Activated CD4-positive, alpha-beta T cell treated with anti-CD3 and anti-CD28 coated beads, Interleukin-2, amount 10 ng/mL, durations not matched to agents 7 days and 5 days (primary cell): ENCODE measurements around the gene GUCY1A2. TPM values are rescaled to one million over a fixed set of nuclear protein-coding genes. Genes with fewer than 3 reads are reported as not detected.
"Not testable (repeated sequence)": the region's sequence is repeated elsewhere in the genome, so short reads cannot be mapped to it uniquely, and the experiment has no call there.

Source experiments
- CTCF ChIA-PET: fragments of 350-600 bp; sonication (Branson Sonifier 250); formaldehyde crosslinking; loops from one replicate; lab custom pipeline; 2021; ENCODE audit warnings: antibody characterized with exemption; lab: Charles Lee
- POLR2A ChIA-PET: fragments of 350-600 bp; sonication (Branson Sonifier 250); formaldehyde crosslinking; loops from one replicate; lab custom pipeline; 2021; ENCODE audit warnings: antibody characterized with exemption; lab: Charles Lee
- DNase-seq: peaks from one replicate; pipeline ENCODE4 v3.0.0-alpha.2; 2020
- H3K27ac Mint-ChIP-seq: one replicate; pipeline ENCODE4 v1.8.0; 2021; ENCODE audit warnings: mild to moderate bottlenecking, moderate library complexity, mixed read lengths
- H3K27me3 Mint-ChIP-seq: one replicate; pipeline ENCODE4 v1.8.0; 2021; ENCODE audit warnings: mixed read lengths
- H3K36me3 Mint-ChIP-seq: one replicate; pipeline ENCODE4 v1.8.0; 2021; ENCODE audit warnings: low read depth, mixed read lengths
- H3K4me1 Mint-ChIP-seq: one replicate; pipeline ENCODE4 v1.8.0; 2021; ENCODE audit warnings: mixed read lengths
- H3K4me3 Mint-ChIP-seq: one replicate; pipeline ENCODE4 v1.8.0; 2021; ENCODE audit warnings: mild to moderate bottlenecking, moderate library complexity, mixed read lengths
- H3K9me3 Mint-ChIP-seq: one replicate; pipeline ENCODE4 v1.8.0; 2021; ENCODE audit warnings: mixed read lengths
- total RNA-seq, 2 experiments: library from RNA; stranded (reverse); gene quantifications; one replicate each; pipeline ENCODE4 v1.2.3, GENCODE V29; 2021

GUCY1A2 gene
- total RNA-seq = not detected

GRCh38 chr11:107018219-107018901 is at the start of gene GUCY1A2:
Gene GUCY1A2 (minus strand): TSS chr11:107018476. CDS start chr11:107018055, 421 bp downstream.
- no peak for DNase-seq
- peaks cover 44% of the 10 kb centered on the region for H3K27me3 Mint-ChIP-seq
- H3K9me3 Mint-ChIP-seq = no peaks in the 10 kb centered on the region
- POLR2A ChIA-PET = no interaction called here
- H3K27ac Mint-ChIP-seq = no peak within 1 kb of the TSS
- H3K4me3 Mint-ChIP-seq = no peak within 1 kb of the TSS
- no peaks in the 10 kb centered on the region for H3K36me3 Mint-ChIP-seq
- CTCF ChIA-PET = no interaction called here
- peaks cover 3% of the 10 kb centered on the region for H3K4me1 Mint-ChIP-seq

DNA sequence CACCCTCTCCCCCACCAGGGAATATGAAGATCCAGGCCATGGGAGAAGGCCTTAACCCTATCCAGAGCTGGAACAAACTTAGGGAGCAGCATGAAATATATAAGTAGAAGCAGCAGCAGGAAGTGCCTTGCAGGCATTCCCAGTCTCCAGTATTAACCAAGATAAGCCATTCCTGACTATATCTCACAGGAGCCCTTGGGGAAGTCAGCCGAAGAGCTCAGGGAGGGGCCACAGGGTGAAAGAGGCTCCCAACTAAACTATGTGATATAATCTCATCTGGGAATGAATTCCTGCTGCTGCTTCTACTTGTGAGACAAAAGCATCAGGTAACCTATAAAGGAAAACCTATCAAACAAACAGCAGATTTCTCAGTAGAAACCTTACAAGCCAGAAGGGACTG is 36.1 kb upstream of the GUCY1A2 start:
- no peaks in the 10 kb centered on the region for H3K27me3 Mint-ChIP-seq
- no peaks in the 10 kb centered on the region for H3K36me3 Mint-ChIP-seq
- ChIA-PET CTCF (no interaction called here), POLR2A (no interaction called here)
- no peak for DNase-seq
- H3K4me1 Mint-ChIP-seq = no peaks in the 10 kb centered on the region
- H3K27ac Mint-ChIP-seq = no peak overlapping the region
- H3K9me3 Mint-ChIP-seq = peaks cover 25% of the 10 kb centered on the region
- no peak overlapping the region for H3K4me3 Mint-ChIP-seq

- H3K36me3 Mint-ChIP-seq, H3K27ac Mint-ChIP-seq, H3K27me3 Mint-ChIP-seq, POLR2A ChIA-PET, H3K4me1 Mint-ChIP-seq, H3K4me3 Mint-ChIP-seq, CTCF ChIA-PET, DNase-seq: not testable (repeated sequence)
- H3K9me3 Mint-ChIP-seq = peaks cover 30% of the 10 kb centered on the region
Observed at GRCh38 chr11:107051332-107051731, 33.1 kb upstream of the GUCY1A2 start.

GRCh38 chr11:107050899-107051298 is 32.6 kb upstream of the GUCY1A2 start:
- H3K36me3 Mint-ChIP-seq, H3K4me1 Mint-ChIP-seq, H3K27ac Mint-ChIP-seq, H3K27me3 Mint-ChIP-seq, H3K4me3 Mint-ChIP-seq, CTCF ChIA-PET, DNase-seq, POLR2A ChIA-PET: not testable (repeated sequence)
- peaks cover 30% of the 10 kb centered on the region for H3K9me3 Mint-ChIP-seq

- H3K4me1 Mint-ChIP-seq = no peaks in the 10 kb centered on the region
- POLR2A ChIA-PET = no interaction called here
Observed at GRCh38 chr11:107050121-107050520, 31.8 kb upstream of the GUCY1A2 start.

GRCh38 chr11:107044503-107044902 is 26.2 kb upstream of the GUCY1A2 start:
- peaks cover 6% of the 10 kb centered on the region for H3K9me3 Mint-ChIP-seq
- ChIA-PET CTCF (no interaction called here), POLR2A (no interaction called here)
- no peak overlapping the region for H3K4me3 Mint-ChIP-seq
- no peak overlapping the region for H3K27ac Mint-ChIP-seq
- no peaks in the 10 kb centered on the region for H3K4me1 Mint-ChIP-seq
- H3K36me3 Mint-ChIP-seq = no peaks in the 10 kb centered on the region
- H3K27me3 Mint-ChIP-seq = no peaks in the 10 kb centered on the region
- DNase-seq = no peak

More at GRCh38 chr11:107050121-107050520, 31.8 kb upstream of the GUCY1A2 start:
- Mint-ChIP-seq H3K9me3 (peaks cover 30% of the 10 kb centered on the region), H3K36me3 (no peaks in the 10 kb centered on the region), H3K4me3 (no peak overlapping the region), H3K27me3 (no peaks in the 10 kb centered on the region), H3K27ac (no peak overlapping the region)
- CTCF ChIA-PET = no interaction called here
- no peak for DNase-seq

- H3K4me3 Mint-ChIP-seq = no peak overlapping the region
- H3K4me1 Mint-ChIP-seq = no peaks in the 10 kb centered on the region
- H3K27me3 Mint-ChIP-seq = no peaks in the 10 kb centered on the region
- H3K9me3 Mint-ChIP-seq = peaks cover 3% of the 10 kb centered on the region
- no peak for DNase-seq
- no peaks in the 10 kb centered on the region for H3K36me3 Mint-ChIP-seq
- POLR2A ChIA-PET = interaction anchor here (0.6 kb wide), 1 partner anchor 21 kb away, joined by 3 read pairs; no protein-coding TSS in a partner anchor
- CTCF ChIA-PET = interaction anchor here (0.5 kb wide), 1 partner anchor 344 kb away, joined by 3 read pairs; no protein-coding TSS in a partner anchor
- no peak overlapping the region for H3K27ac Mint-ChIP-seq
Observed at GRCh38 chr11:107043242-107044006, 25.1 kb upstream of the GUCY1A2 start.

GRCh38 chr11:107042748-107043147 is 24.5 kb upstream of the GUCY1A2 start:
- Mint-ChIP-seq H3K4me1 (no peaks in the 10 kb centered on the region), H3K36me3 (no peaks in the 10 kb centered on the region), H3K4me3 (no peak overlapping the region), H3K27ac (no peak overlapping the region), H3K9me3 (peaks cover 3% of the 10 kb centered on the region), H3K27me3 (no peaks in the 10 kb centered on the region)
- POLR2A ChIA-PET = no interaction called here
- CTCF ChIA-PET = interaction anchor here (0.5 to 1.1 kb wide), 2 partner anchors 12 to 343 kb away, joined by 3 read pairs; no protein-coding TSS in a partner anchor
- no peak for DNase-seq

DNA sequence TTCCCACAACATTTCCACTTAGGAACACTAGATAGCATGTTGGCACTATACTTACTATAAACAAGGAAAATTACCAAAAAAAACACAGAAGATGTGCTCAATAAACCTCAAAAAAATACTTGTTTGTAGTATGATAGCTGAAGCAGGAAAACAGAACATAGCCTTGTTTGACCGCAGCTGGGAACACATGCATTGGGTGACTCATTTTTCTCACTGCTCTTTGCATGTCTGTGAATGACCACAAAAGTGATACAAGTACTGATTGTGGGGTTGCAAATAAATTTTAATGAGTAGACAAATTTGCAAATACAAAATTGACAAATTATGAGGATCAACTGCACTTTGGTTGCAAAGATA is 22.8 kb upstream of the GUCY1A2 start:
- Mint-ChIP-seq H3K36me3 (no peaks in the 10 kb centered on the region), H3K9me3 (no peaks in the 10 kb centered on the region), H3K27ac (no peak overlapping the region), H3K4me1 (no peaks in the 10 kb centered on the region), H3K4me3 (no peak overlapping the region), H3K27me3 (no peaks in the 10 kb centered on the region)
- CTCF ChIA-PET = no interaction called here
- POLR2A ChIA-PET = no interaction called here
- no peak for DNase-seq

DNA sequence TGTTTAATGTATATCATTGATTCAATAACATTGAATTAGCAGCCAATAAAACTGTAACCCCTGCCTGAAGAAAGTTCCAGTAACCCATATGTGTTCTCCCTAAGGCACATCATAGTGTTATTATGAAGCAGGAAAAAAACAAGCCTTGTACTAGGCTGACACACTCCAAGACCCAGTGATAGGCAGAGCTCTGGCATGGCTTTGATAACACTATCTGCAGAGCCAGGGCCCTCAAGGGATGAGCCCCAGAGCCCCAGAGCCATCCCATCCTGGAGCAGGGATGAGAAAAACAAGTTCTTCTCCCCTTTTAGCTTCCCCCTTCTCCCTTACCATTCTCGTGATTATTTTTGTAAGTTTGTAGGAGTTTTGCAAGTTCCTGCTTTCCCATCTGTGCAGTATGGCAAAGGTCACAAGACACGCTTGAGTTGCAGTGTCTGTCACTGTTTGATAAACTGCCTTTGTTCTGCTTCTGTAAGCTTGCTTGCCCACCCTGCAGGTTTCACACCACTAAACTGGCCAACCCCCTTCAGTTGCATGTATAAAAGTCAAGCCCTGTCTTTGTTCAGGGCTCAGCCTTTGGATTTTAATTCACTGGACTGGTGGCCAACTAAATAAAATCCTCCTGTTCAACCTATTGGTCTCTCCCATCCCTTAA is 22.3 kb upstream of the GUCY1A2 start:
- Mint-ChIP-seq H3K4me1 (no peaks in the 10 kb centered on the region), H3K27ac (no peak overlapping the region), H3K27me3 (no peaks in the 10 kb centered on the region), H3K4me3 (no peak overlapping the region), H3K9me3 (no peaks in the 10 kb centered on the region), H3K36me3 (no peaks in the 10 kb centered on the region)
- DNase-seq = no peak
- ChIA-PET CTCF (no interaction called here), POLR2A (no interaction called here)

GRCh38 chr11:107025673-107026072 is 7.4 kb upstream of the GUCY1A2 start:
- H3K4me3 Mint-ChIP-seq = no peak overlapping the region
- H3K27me3 Mint-ChIP-seq = peaks cover 12% of the 10 kb centered on the region
- no peaks in the 10 kb centered on the region for H3K36me3 Mint-ChIP-seq

GRCh38 chr11:107020594-107020993 is 2.3 kb upstream of the GUCY1A2 start:
- ChIA-PET CTCF (no interaction called here), POLR2A (no interaction called here)
- no peak for DNase-seq
- H3K4me1 Mint-ChIP-seq = peaks cover 3% of the 10 kb centered on the region
- no peaks in the 10 kb centered on the region for H3K36me3 Mint-ChIP-seq
- H3K4me3 Mint-ChIP-seq = no peak overlapping the region
- no peak overlapping the region for H3K27ac Mint-ChIP-seq
- H3K9me3 Mint-ChIP-seq = no peaks in the 10 kb centered on the region
- peaks cover 41% of the 10 kb centered on the region for H3K27me3 Mint-ChIP-seq

More at GRCh38 chr11:107025673-107026072, 7.4 kb upstream of the GUCY1A2 start:
- Mint-ChIP-seq H3K9me3 (no peaks in the 10 kb centered on the region), H3K27ac (no peak overlapping the region), H3K4me1 (no peaks in the 10 kb centered on the region)
- DNase-seq = no peak
- CTCF ChIA-PET = no interaction called here
- POLR2A ChIA-PET = no interaction called here

DNA sequence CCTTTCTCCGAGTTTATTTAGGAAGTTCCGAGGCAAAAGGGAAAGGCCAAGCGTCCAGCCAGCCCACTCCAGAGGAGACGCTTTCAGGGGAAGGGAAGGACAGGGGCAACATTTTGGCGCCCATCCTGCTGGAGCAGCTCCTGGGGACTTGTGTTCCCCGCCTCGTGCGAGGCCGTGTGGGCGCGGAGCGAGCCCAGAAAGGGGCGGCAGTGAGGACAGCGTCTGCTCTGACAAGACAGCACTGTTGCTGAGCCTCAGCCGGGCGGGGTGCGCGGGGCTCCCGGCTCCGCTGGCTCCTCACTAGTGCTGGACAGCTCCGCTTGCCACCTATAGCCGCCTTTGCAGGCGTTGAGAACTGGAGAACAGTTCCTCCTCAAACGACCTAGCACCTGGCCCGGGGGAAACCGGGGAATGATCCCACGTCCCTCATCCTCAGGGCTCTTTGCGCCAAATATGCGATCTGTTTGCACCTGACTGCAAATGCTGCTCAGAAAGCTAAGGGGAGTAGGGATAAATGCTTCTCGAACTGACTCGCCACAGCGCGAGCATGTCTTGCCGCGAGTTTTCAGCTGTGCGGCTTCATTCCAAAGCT is 722 bp upstream of the GUCY1A2 start:
- Mint-ChIP-seq H3K4me1 (peaks cover 3% of the 10 kb centered on the region), H3K27ac (no peak overlapping the region), H3K4me3 (no peak overlapping the region), H3K36me3 (no peaks in the 10 kb centered on the region), H3K9me3 (no peaks in the 10 kb centered on the region), H3K27me3 (peaks cover 44% of the 10 kb centered on the region)
- ChIA-PET POLR2A (no interaction called here), CTCF (no interaction called here)
- DNase-seq = peak; percentile 6
